OCI-LY1 (cell line): ENCODE data around the gene WHAMM.

Experiments used
- H2AFZ ChIP-seq: fragments of 200-600 bp; sonication (generic), shearing (Covaris generic); 2 replicates; pipeline ENCODE4 v1.6.0; 2014; ENCODE audit warnings: antibody characterized with exemption, mild to moderate bottlenecking, low read length
- H3F3A ChIP-seq: fragments of 200-600 bp; sonication (generic), shearing (Covaris generic); 2 replicates; pipeline ENCODE4 v1.6.0; 2014; ENCODE audit warnings: mild to moderate bottlenecking, antibody characterized with exemption, low read length, moderate library complexity; ENCODE audit not compliant: insufficient read depth
- H3K27ac ChIP-seq: fragments of 200-600 bp; sonication (generic); 2 replicates; pipeline ENCODE4 v1.5.1; 2014; ENCODE audit warnings: low read length, mixed run types, mild to moderate bottlenecking, low read depth; ENCODE audit not compliant: poor library complexity, severe bottlenecking
- H3K27me3 ChIP-seq: fragments of 200-600 bp; sonication (generic); 2 replicates; pipeline ENCODE4 v1.6.0; 2014; ENCODE audit warnings: antibody characterized with exemption, mild to moderate bottlenecking, low read length, moderate library complexity; ENCODE audit not compliant: insufficient read depth
- H3K36me3 ChIP-seq: fragments of 200-600 bp; sonication (generic); 2 replicates; pipeline ENCODE4 v1.6.1; 2014; ENCODE audit warnings: mild to moderate bottlenecking, antibody characterized with exemption, low read length, moderate library complexity, mixed read lengths; ENCODE audit not compliant: insufficient read depth
- H3K4me1 ChIP-seq: fragments of 200-600 bp; sonication (generic); 2 replicates; pipeline ENCODE4 v1.5.1; 2014; ENCODE audit warnings: mild to moderate bottlenecking, low read length, moderate library complexity; ENCODE audit not compliant: insufficient read depth, severe bottlenecking
- H3K4me2 ChIP-seq: fragments of 200-600 bp; sonication (generic), shearing (Covaris generic); 2 replicates; pipeline ENCODE4 v1.6.1; 2014; ENCODE audit warnings: low read length
- H3K4me3 ChIP-seq: fragments of 200-600 bp; sonication (generic); 2 replicates; pipeline ENCODE4 v1.5.1; 2014; ENCODE audit warnings: low read length, low read depth, mild to moderate bottlenecking, mixed read lengths; ENCODE audit not compliant: poor library complexity, severe bottlenecking
- H3K79me2 ChIP-seq: fragments of 200-600 bp; shearing (Covaris generic); 2 replicates; pipeline ENCODE4 v1.6.1; 2016; ENCODE audit warnings: mixed run types, low read length, mixed read lengths; ENCODE audit not compliant: insufficient read depth
- H3K9ac ChIP-seq: fragments of 200-600 bp; sonication (generic), shearing (Covaris generic); 2 replicates; pipeline ENCODE4 v1.6.1; 2014; ENCODE audit warnings: mild to moderate bottlenecking, low read length, mixed read lengths
- H3K9me2 ChIP-seq: fragments of 200-600 bp; sonication (generic), shearing (Covaris generic); 2 replicates; pipeline ENCODE4 v1.6.1; 2014; ENCODE audit warnings: low read depth, mild to moderate bottlenecking, low read length, mixed read lengths
- H3K9me3 ChIP-seq: fragments of 200-600 bp; shearing (Covaris generic); 2 replicates; pipeline ENCODE4 v1.6.1; 2014; ENCODE audit warnings: low read length, mixed read lengths
- H4K20me1 ChIP-seq: fragments of 200-600 bp; sonication (generic), shearing (Covaris generic); 2 replicates; pipeline ENCODE4 v1.6.0; 2016; ENCODE audit warnings: mild to moderate bottlenecking, low read length; ENCODE audit not compliant: insufficient read depth
- EZH2 ChIP-seq: fragments of 200-600 bp; sonication (generic), shearing (Covaris generic); IDR thresholded peaks from 2 replicates; pipeline ENCODE4 v1.8.0; 2017; ENCODE audit warnings: borderline replicate concordance, mixed run types, mild to moderate bottlenecking, antibody characterized with exemption, low read length, moderate library complexity, mixed read lengths
- TF ChIP-seq, protein P1 (sequence below): fragments of 200-600 bp; sonication (generic), shearing (Covaris generic); IDR thresholded peaks from 2 replicates; pipeline ENCODE4 v1.5.1; 2017; ENCODE audit warnings: mild to moderate bottlenecking, antibody characterized with exemption, low read length, moderate library complexity, mixed read lengths

WHAMM gene

DNA sequence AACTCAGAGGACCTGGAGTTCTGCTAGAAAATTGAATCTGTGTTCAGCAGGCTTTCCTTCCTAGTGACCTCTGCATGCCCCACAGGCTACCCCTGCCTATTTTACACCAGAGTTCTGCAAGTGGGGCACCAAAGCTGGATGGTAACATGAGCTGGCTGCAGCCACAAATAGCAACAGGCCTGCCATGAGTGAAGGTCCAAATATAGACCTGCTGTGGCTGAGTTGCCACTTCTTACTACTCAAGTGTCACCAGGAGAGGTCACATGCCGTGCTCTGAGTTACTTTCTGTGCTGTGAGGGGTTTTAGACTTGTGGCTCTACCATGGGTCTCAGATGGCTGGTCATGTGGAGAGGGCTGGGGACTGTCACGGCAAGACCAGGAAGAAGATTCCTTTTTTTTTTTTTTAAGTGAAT lies 3.4 kb upstream of the WHAMM start, which contains the start of gene FSD2:
FSD2 (minus strand) TSS at position 76 of the 413 bp plus-strand sequence. CDS start 18,679 bp downstream, outside the sequence.
- H3K79me2 ChIP-seq: peaks cover 7% of the 10 kb centered on the region
- H3K27ac ChIP-seq: peak within 1 kb of the TSS; percentile 63
- H3K9me3 ChIP-seq: no peaks in the 10 kb centered on the region
- H2AFZ ChIP-seq: no peak within 1 kb of the TSS
- H3K36me3 ChIP-seq: peaks cover 3% of the 10 kb centered on the region; the same call in 1 of the 2 replicates
- peaks cover 43% of the 10 kb centered on the region for H3K4me1 ChIP-seq
- no peaks in the 10 kb centered on the region for H3K9me2 ChIP-seq
- H3F3A ChIP-seq: 0 out of 2 replicates have a peak, but pooled peaks cover 7% of the 10 kb centered on the region
- no peaks in the 10 kb centered on the region for H4K20me1 ChIP-seq
- no peak within 1 kb of the TSS for H3K9ac ChIP-seq
- peak within 1 kb of the TSS; percentile 46 for H3K4me2 ChIP-seq
- H3K4me3 ChIP-seq: peak within 1 kb of the TSS; percentile 3
- TF ChIP-seq, protein P1, sequence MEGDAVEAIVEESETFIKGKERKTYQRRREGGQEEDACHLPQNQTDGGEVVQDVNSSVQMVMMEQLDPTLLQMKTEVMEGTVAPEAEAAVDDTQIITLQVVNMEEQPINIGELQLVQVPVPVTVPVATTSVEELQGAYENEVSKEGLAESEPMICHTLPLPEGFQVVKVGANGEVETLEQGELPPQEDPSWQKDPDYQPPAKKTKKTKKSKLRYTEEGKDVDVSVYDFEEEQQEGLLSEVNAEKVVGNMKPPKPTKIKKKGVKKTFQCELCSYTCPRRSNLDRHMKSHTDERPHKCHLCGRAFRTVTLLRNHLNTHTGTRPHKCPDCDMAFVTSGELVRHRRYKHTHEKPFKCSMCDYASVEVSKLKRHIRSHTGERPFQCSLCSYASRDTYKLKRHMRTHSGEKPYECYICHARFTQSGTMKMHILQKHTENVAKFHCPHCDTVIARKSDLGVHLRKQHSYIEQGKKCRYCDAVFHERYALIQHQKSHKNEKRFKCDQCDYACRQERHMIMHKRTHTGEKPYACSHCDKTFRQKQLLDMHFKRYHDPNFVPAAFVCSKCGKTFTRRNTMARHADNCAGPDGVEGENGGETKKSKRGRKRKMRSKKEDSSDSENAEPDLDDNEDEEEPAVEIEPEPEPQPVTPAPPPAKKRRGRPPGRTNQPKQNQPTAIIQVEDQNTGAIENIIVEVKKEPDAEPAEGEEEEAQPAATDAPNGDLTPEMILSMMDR: peak; percentile 28; the same call in 1 of the 2 replicates
- TF ChIP-seq EZH2: no peak
- no peaks in the 10 kb centered on the region for H3K27me3 ChIP-seq

DNA sequence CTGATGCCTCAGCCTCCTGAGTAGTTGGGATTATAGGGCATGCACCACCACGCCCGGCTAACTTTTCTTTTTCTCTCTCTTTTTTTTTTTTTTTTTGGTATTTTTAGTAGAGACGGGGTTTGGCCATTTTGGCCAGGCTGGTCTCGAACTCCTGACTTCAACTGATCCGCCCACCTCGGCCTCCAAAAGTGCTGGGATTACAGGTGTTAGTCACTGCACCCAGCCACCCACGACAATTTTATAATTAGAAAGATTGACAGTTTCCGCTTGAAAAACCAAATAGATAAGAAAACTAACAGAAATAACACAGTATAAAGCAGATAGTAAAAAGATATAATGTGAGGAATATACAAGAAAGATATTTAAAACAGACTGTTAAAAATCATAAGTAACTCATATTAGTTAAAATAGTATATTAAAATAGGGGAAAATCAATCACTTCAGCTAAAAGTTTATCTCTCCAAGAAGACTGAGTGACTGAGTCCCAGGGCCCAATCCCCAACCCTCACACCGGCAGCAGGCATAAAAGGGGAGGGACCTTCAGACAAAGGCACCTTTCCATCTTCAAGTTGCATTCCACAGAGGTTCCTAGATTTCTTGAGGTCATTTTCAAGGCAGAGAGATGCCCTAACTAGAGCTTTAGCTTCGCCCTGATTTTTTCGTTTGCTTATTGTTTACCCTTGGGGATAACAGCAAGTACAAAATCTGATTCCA lies 1.4 kb upstream of the WHAMM start:
- H2AFZ ChIP-seq: peak overlapping the region; percentile 95

DNA sequence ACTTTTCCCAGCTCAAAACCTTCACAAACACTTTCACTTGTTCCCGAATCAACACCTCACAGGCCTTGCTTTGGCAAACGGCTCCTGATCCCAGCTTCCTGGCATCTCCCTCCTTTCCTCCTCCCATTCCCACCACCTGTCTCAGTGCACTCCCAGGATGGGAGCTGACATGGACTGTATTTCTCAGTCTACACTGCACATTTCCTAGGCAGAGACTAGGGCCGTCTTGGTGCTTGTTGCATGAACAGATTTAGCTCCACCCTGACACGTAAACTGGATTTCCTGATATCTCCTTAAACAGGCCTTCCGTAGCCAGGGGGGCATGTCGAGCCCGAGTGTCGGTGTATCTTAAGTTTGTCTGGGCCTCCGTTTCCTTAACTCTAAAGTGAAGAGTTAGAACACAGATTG lies 790 bp upstream of the WHAMM start:
- Histone ChIP-seq H3K4me1 (peaks cover 57% of the 10 kb centered on the region), H3K27me3 (no peaks in the 10 kb centered on the region), H3K9me2 (no peaks in the 10 kb centered on the region), H3F3A (0 out of 2 replicates have a peak, but pooled peaks cover 7% of the 10 kb centered on the region), H4K20me1 (no peaks in the 10 kb centered on the region), H3K79me2 (peaks cover 31% of the 10 kb centered on the region), H2AFZ (peak overlapping the region; percentile 95), H3K9ac (peak overlapping the region; percentile 40), H3K9me3 (no peaks in the 10 kb centered on the region), H3K36me3 (peaks cover 18% of the 10 kb centered on the region), H3K4me3 (peak overlapping the region; percentile 91), H3K4me2 (peak overlapping the region; percentile 87), H3K27ac (peak overlapping the region; percentile 89)
- TF ChIP-seq EZH2: no peak
- TF ChIP-seq, protein P1: no peak

More for the DNA sequence above, 1.4 kb upstream of the WHAMM start:
- H3K9me3 ChIP-seq: no peaks in the 10 kb centered on the region
- peak overlapping the region; percentile 87 for H3K4me2 ChIP-seq
- peak overlapping the region; percentile 40 for H3K9ac ChIP-seq
- no peaks in the 10 kb centered on the region for H4K20me1 ChIP-seq
- H3K36me3 ChIP-seq: peaks cover 12% of the 10 kb centered on the region
- no peaks in the 10 kb centered on the region for H3K27me3 ChIP-seq
- peaks cover 28% of the 10 kb centered on the region for H3K79me2 ChIP-seq
- H3F3A ChIP-seq: 0 out of 2 replicates have a peak, but pooled peaks cover 7% of the 10 kb centered on the region
- H3K9me2 ChIP-seq: no peaks in the 10 kb centered on the region
- H3K4me1 ChIP-seq: peaks cover 57% of the 10 kb centered on the region
- peak overlapping the region; percentile 91 for H3K4me3 ChIP-seq
- H3K27ac ChIP-seq: peak overlapping the region; percentile 89
- no peak for TF ChIP-seq EZH2
- TF ChIP-seq, protein P1: no peak
